HG03439 (cell line): ENCODE data around the gene EDDM13.
"Not testable (repeated sequence)": the region's sequence is repeated elsewhere in the genome, so short reads cannot be mapped to it uniquely, and the experiment has no call there.

Source experiments
- ATAC-seq: cut with Tn5 transposase; IDR thresholded peaks from one replicate; pipeline ENCODE4 v1.9.1; 2021; ENCODE audit warnings: mild to moderate bottlenecking, moderate library complexity; ENCODE audit not compliant: unreplicated experiment

The EDDM13 gene, protein sequence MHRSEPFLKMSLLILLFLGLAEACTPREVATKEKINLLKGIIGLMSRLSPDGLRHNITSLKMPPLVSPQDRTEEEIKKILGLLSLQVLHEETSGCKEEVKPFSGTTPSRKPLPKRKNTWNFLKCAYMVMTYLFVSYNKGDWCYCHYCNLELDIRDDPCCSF

DNA sequence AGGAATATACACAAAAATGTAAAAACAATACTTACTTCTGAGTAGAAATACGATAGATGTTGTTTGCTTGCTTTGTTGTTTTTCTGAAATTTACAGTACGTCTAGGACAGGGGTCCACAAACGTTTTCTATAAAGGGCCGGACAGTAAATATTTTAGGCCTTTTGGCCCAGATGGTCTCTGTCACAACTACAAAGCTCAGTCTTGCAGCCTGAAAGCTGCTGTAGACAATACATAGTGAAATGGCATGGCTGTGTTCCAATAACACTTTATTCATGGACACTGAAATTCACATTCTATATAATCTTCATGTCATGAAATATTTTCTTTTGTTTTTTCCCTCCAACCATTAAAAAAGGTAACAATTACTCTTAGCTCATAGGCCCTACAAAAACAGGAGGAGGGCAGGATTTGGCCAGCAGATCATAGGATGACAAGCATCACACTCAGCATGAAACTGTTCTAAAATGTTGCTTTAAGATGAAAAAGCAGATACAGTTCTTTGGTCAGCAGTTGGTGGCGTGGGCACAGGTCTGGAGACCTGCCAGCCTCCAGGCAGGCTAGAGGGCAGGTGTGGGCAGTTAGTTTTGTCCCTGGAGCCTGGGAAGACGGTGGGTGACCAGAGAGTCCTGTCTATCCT lies at the start of gene EDDM13:
TSS of gene EDDM13 (plus strand) at position 588 of the 638 bp plus-strand sequence. CDS start 87 bp downstream, outside the sequence.
- ATAC-seq: no peak

DNA sequence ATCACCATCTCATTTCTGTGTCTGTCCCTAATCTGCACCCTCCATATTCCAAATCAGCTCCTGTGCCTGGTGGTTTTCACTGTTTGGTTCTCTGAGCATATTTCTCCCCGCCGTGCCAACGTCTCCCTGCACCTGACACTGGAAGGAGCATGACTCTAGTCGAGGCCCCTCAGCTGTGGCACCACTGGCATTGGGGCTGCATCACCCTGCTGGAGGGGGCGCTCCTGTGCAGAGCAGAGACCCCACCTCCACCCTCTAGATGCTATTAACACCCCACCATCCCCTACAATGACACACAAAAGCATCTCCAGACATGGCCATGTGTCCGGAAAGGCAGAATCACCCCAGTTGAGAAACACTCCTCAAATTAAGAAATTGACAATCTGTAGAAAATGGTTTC lies 49.6 kb upstream of the EDDM13 start:
- no peak for ATAC-seq

DNA sequence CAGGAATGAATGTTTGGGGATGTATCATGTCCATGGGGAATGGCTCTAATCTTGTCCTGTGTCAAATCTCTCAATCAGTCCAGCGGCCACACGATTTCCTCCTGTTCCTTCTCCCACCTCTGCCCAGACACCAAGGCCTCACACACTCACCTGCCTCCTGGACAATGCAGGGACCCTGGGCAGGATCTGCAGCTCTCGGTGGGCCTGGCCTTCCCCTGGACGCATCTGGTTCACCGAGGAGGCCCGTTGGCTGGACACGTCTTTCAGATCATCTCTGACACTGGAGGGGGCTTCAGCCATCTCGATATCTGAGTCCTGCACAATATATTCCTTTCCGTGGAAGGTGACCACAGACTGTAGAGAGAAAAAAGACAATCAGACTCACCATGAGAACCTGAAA lies 49.1 kb upstream of the EDDM13 start:
- ATAC-seq: no peak

DNA sequence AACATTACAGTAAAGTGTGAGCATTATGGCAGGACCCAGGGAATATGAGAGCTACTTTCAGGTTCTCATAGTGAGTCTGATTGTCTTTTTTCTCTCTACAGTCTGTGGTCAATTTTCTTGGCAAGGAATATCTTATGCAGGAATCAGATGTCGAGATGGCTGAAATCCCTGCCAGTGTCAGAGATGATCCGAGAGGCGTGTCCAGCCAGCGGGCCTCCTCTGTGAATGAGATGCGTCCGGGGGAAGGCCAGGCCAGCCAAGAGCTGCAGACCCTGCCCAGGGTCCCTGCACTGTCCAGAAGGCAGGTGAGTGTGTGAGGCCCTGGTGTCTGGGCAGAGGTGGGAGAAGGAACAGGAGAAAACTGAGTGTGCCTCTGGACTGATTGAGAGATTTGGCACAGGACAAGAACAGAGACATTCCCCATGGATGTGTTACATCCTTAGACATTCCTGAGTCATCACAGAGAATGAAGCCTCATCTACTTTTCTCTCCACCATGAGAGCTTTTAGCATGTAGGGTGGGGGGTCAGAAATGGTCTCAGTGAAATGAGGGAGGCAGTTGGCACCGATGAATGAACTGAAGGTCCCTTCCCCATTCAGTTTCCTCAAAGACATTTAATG lies 27.3 kb upstream of the EDDM13 start:
- ATAC-seq: no peak

DNA sequence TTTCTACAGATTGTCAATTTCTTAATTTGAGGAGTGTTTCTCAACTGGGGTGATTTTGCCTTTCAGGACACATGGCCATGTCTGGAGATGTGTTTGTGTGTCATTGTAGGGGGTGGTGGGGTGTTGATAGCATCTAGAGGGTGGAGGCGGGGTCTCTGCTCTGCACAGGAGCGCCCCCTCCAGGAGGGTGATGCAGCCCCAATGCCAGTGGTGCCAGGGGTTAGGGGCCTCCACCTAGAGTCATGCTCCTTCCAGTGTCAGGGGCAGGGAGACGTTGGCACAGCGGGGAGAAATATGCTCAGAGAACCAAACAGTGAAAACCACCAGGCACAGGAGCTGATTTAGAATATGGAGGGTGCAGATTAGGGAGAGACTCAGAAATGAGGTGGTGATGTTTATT lies 26.8 kb upstream of the EDDM13 start:
- not testable (repeated sequence) for ATAC-seq

DNA sequence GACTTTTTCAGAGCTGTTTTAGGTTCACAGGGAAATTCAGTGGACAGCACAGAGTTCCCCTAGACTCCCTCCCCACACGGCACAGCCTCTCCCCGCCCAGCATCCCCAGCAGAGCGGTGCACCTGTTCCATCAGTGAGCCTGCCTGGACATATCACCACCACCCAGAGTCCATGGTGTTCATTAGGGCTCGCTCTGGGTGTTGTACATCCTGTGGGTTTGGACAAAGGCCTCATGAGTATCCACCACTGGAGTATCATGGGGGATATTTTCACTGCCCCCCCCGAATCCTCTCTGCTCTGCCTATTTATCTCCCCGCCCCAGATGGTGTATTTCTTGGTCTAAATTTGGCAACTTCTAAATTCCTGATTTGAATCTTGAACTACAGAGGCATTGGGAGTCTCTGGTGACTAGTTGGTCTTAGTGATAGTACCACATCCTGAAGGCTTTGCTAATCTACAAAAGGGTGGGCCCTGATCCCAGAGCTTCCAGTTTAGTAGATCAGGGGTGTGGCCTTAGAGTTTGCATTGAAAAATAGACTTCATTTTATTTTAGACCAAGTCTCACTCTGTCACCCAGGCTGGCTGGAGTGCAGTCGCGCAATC lies 23.7 kb upstream of the EDDM13 start:
- ATAC-seq: not testable (repeated sequence)

DNA sequence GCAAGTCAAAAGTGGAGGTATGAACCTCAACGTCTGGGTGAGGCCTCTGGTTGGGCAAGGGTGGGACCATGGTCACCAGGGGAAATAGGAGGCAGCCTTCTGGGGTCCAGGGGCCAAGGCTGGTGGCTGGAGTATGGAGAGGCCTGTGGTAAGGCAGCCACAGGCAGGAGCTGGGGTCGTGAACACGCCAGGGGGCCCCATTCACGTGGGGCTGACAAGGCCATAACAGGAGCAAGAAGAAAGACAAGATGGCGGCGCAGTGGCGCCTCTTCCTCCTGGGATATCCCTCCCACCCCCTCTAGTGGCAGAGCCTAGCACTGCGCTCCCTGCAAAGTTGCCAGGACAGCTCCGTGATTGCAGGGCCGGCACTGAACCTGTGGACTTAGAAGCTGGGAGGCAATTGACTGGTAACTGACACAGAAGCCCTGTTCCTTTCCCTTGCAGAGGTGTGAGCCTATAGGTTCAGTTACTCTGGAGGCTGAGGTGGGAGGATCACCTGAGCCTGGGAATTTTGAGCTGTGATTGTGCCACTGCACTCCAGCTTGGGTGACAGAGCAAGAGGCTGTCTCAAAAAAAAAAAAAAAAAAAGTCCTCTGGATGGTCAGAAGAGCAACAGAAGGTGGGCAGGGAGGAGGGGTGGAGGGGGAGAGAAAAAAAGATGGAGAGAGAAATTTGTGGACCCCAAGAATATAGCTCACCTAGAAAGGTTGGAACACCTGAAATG lies 19.7 kb upstream of the EDDM13 start:
- no peak for ATAC-seq

DNA sequence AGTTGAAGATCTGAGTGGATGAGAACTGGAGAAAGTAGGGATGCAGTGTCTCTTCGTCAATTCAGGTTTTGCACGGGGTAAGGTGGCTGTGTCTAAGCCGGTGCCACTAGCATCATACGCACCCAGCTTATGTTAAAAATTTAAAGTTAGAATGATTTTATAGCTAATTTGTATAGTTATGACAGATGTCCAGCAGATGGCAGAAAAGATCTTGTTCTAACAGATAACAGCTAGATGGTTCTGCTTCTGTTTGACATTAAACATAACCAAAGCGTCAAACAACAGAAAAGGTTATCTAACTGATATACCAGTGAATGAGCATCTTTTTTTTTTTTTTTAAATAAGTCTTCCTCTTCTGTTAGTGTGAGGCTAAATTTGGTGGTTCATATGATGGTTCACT lies 18.8 kb upstream of the EDDM13 start:
- ATAC-seq: no peak

DNA sequence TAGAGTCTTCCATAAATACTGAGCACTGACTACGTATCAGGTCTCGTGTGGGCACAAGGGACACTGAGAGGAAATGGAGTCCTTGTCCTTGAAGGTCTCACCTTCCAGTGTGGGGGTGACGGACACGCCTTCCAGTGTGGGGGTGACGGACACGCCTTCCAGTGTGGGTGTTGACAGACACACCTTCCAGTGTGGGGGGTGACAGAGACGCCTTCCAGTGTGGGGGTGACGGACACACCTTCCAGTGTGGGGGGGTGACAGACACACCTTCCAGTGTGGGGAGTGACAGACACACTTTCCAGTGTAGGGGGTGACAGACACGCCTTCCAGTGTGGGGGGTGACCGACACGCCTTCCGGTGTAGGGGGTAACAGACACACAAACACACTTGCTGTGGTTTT lies 14.3 kb upstream of the EDDM13 start:
- ATAC-seq: no peak

DNA sequence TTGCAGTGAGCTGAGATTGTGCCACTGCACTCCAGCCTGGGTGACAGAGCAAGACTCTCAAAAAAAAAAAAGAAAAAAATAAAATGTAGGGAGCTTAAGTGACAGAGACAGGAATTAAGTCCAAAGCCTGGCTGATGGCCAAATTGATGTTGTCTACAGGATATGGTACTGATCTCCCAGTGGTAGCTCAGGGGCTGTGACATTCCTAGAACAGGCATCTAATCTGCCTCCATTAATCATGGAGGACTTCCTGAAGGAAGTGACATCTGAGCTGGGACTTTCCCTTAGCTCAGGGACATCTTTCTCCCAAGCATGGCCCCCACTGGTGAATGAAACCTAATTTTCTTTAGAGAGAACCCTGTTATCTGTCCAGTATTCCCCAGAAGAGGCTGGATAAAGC lies 11.4 kb upstream of the EDDM13 start:
- no peak for ATAC-seq

DNA sequence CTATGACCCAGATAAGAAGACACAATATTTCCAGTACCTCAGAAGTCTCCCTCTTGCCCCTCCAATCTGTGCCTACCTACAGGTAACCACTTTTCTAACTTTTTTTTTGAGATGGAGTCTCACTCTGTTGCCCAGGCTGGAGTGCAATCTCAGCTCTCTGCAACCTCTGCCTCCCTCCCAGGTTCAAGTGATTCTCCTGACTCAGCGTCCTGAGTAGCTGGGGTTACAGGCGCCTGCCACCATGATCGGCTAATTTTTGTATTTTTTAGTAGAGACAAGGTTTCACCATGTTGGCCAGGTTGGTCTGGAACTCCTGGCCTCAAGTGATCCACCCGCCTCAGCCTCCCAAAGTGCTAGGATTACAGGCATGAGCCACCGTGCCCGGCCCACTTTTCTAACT lies 10.6 kb upstream of the EDDM13 start:
- not testable (repeated sequence) for ATAC-seq

DNA sequence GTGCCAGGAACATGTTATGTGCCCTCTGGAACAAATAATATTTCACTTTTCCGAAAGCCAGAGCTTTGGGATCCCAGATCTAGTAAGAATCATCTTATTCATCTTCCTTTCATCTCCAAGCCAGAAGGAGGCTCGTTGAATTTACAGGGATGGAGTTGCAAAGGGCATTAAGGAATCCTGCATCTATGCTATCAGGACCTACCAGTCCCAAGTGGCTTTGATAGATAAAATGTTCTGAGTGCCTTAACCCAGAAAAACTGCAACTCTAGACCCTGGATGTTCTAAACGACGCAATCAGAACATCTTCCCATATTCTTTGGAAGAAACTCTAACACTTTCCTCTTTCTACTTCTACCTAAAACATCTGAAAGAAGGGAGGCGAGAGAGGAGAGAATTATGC lies 9.2 kb upstream of the EDDM13 start:
- ATAC-seq: no peak

DNA sequence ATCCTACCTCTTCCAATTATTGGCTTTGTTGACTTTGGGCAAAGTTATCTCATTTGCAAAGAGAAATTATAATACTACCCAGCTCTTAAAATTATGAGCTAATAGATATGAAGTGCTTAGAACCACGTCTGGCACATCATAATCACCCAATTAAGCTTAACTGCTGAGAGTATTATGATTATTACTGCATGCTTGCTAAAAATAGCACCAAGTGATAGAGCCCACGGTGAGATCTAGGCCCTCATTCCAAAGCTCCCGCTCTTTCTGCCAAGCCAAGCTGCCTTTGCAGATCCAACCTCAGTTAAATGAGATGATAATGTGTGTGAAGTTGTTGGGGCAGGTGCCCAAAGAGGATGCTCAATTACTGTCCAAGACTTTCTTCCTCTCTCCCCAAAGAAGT lies 6.5 kb upstream of the EDDM13 start:
- ATAC-seq: no peak

DNA sequence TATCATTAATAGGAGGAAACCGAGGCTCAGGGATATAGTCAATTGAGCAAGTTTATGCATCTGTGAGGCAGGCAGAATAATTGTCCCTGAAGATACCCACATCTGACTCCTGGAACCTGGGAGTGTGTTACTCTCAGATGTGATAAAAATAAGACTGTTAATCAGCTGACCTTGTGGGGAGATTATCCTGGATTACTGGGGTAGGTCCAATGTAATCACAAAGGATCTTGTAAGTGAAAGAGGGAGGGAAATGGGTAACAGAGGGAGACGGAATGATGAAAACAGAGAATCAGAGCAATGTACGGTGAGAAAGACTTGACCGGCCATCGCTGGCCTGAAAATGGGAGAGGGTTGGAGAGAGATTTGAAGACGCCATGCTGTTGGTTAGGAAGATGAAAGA lies 3.2 kb upstream of the EDDM13 start:
- no peak for ATAC-seq

DNA sequence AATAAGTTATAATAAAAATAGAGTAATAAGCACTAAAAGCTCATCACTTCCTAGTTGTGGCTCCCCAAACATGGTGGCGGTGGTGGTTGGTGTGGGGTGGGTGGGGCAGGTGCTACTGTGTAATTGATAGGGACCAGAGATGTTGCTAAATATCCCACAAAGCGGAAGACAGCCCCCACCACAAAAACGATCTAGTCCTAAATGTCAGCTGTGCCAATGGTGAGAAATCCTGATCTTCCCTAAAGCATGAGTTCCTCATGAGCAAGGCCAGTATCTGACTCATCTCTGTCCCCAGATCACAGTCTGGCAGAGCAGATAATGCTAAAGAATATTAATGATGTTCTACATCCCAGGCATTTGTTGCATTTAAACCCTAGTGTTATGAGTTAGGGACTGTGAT lies 1.9 kb upstream of the EDDM13 start:
- no peak for ATAC-seq

DNA sequence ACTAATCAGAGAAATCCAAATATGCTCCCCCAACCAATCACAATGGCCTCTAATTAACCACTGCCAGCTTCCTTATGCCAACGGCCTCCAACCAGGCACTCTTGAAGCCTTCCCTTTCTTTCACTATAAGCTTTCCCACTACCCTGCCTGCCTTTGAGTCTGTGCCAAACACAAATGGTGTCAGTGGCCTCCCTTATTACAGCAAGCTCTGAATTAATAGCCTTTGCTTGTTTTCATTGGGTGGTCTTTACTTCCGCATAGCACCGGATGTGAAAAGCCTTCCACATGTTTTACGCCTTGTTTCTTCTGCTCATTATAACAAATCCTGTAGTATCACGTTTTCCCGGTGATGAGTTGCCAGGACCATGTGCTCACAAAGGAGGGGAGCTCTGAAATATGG lies 1.4 kb upstream of the EDDM13 start:
- no peak for ATAC-seq

DNA sequence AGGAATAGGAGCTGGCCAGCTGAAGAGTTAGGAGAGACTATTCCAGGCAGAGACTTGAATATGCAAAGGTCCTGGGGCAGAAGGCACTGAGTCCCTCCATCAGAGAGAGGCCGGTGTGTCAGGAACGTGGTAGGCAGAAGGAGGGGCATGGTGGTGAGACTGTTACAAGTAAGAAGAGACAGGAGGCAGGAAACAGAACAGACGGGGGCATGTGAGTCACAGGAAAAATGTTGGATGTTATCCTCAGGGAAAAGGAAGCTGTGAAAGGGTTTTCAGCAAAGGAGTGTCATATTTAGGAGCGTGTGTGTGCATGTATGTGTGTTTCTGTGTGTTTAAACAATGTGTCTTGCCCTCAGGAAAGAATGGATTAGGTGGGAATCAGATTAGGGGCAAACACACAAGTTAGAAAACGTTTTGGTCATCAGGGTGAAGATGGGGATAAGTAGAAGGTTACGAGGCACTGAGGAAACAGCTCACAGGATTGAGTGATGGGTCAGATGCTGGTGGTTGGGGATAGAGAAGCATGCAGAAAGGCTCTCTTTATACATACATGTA lies 1.1 kb downstream of the EDDM13 start:
- ATAC-seq: no peak

DNA sequence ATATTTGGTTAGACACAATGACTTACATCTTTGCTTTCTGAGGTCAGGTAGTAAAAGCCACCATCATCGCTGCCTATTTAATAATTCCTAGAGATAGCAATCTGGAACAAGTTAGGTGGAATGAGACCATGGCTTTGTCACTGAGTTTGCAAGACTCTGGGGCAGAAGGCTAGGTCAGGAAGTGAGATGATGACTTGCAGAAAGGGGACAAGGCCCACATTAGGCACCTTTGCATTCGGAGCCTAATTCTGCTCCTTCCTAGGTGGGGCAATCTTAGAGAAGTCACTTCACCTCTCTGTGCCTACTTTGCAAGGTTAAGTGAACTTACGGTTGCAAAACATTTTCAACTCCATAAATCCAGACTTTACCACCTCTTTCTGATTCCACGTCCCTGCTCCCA lies 10.3 kb downstream of the EDDM13 start:
- no peak for ATAC-seq

DNA sequence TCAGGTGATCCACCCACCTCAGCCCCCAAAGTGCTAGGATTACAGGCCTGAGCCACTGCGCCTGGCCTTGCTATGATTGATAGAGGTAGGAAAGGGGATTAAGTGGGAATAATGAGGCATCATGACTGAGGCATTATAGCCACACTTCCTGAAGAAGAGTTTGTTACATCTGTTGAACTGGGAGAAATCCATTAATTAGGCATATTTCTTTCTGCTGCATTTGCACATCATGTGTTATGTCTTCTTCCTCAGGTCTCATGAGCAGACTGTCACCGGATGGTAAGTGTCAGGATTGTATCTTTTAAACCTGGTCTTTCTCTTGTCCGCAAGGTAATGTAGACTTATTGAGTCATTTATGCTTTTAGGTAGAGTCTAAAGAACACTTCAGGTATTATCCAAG lies 12.2 kb downstream of the EDDM13 start:
- ATAC-seq: no peak

DNA sequence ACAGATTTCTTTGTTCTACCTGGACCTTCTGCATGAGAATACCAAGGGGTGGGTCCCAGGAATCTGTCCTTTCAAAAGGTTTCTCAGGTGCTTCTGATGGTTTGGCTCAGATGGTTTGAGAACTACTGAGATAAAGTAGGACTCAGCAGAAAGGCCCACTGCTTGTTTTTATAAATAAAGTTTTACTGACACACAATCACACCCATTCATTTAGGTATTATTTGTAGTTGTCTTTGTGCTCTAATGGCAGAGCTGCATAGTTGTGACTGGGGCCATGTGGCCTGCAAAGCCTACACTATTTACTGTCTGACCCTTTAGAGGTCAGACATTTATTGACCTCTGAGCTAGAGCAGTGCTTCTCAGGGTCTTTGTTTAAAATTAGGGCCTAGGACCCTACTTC lies 17.6 kb downstream of the EDDM13 start:
- ATAC-seq: no peak

DNA sequence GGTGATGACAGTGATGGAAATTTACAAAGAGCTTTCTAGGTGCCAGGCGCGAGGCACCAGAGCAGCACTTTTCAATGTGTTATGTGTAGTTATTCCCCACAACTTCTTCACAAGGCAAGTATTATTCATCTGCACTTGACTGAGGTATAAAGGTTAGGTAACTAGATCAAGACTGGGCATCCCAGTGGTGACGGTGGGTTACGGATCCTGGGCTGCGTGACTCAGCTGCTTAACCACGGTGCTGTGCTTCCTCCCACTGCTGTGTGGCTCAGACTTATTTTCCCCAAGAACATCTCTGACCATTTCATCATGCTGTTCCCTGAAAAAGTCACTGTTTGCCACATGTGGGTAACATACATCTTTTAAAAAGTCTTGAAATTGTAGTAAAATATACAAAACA lies 19.3 kb downstream of the EDDM13 start:
- no peak for ATAC-seq
